NOMO-1 (cell line): ENCODE data around the gene KCNIP1.
"Not testable (repeated sequence)": the region's sequence is repeated elsewhere in the genome, so short reads cannot be mapped to it uniquely, and the experiment has no call there.

ENCODE experiments used
- DNase-seq, 2 experiments: peaks; one replicate each; lab custom pipeline; 2025; ENCODE audit not compliant: unreplicated experiment in 2 of 2; lab: John Stamatoyannopoulos, UW

The KCNIP1 gene

GRCh38 chr5:170741801-170742200, 238.0 kb downstream of the KCNIP1 start:
- DNase-seq: no peak

- DNase-seq: no peak
Observed at GRCh38 chr5:170743876-170744212, 240.0 kb downstream of the KCNIP1 start.

GRCh38 chr5:170745481-170746071, 241.8 kb downstream of the KCNIP1 start:
- DNase-seq: no peak

GRCh38 chr5:170746075-170746960, 242.5 kb downstream of the KCNIP1 start:
- no peak for DNase-seq

GRCh38 chr5:170746961-170747340, 243.1 kb downstream of the KCNIP1 start:
- DNase-seq: no peak

- no peak for DNase-seq
Observed at GRCh38 chr5:170747357-170747756, 243.5 kb downstream of the KCNIP1 start.

- DNase-seq: no peak
Observed at GRCh38 chr5:170747851-170748250, 244.0 kb downstream of the KCNIP1 start.

- no peak for DNase-seq
Observed at GRCh38 chr5:170748951-170749471, 245.2 kb downstream of the KCNIP1 start.

GRCh38 chr5:170749911-170750431, 246.2 kb downstream of the KCNIP1 start:
- DNase-seq: no peak

GRCh38 chr5:170750791-170751190, 247.0 kb downstream of the KCNIP1 start:
- no peak for DNase-seq

GRCh38 chr5:170751631-170752030, 247.8 kb downstream of the KCNIP1 start:
- no peak for DNase-seq

- no peak for DNase-seq
Observed at GRCh38 chr5:170752257-170753215, 248.7 kb downstream of the KCNIP1 start.

- no peak for DNase-seq
Observed at GRCh38 chr5:170753311-170753710, 249.5 kb downstream of the KCNIP1 start.

- DNase-seq: not testable (repeated sequence)
Observed at GRCh38 chr5:170754508-170754907, 250.7 kb downstream of the KCNIP1 start.

- no peak for DNase-seq
Observed at GRCh38 chr5:170755679-170756456, 252.0 kb downstream of the KCNIP1 start.

GRCh38 chr5:170756691-170757090, 252.9 kb downstream of the KCNIP1 start:
- DNase-seq: no peak

GRCh38 chr5:170757182-170757601, 253.4 kb downstream of the KCNIP1 start:
- DNase-seq: no peak

GRCh38 chr5:170757669-170758068, 253.8 kb downstream of the KCNIP1 start:
- DNase-seq: no peak

- DNase-seq: no peak
Observed at GRCh38 chr5:170758481-170758880, 254.7 kb downstream of the KCNIP1 start.

- DNase-seq: no peak
Observed at GRCh38 chr5:170760113-170760512, 256.3 kb downstream of the KCNIP1 start.
